Activated CD4-positive, alpha-beta T cell treated with anti-CD3 and anti-CD28 coated beads, Interleukin-2, Interleukin-6, amounts not matched to agents 100 ng/mL and 50 ng/mL, durations not matched to agents 16 hours and 8 hours (primary cell): ENCODE data around the gene DPH3.

Source experiments
- DNase-seq: peaks from one replicate; pipeline ENCODE4 v3.0.0-alpha.2; 2020

DPH3 gene

GRCh38 chr3:16253601-16254000 lies 11.1 kb downstream of the DPH3 start:
- DNase-seq = no peak

GRCh38 chr3:16252988-16253387 lies 11.8 kb downstream of the DPH3 start:
- no peak for DNase-seq

- no peak for DNase-seq
These were observed 12.3 kb downstream of the DPH3 start for GRCh38 chr3:16252243-16252978.

GRCh38 chr3:16251316-16252085 lies 13.2 kb downstream of the DPH3 start:
- DNase-seq = no peak

GRCh38 chr3:16249886-16250285 lies 14.9 kb downstream of the DPH3 start:
- DNase-seq = no peak

GRCh38 chr3:16249336-16249735 lies 15.4 kb downstream of the DPH3 start:
- no peak for DNase-seq

GRCh38 chr3:16248556-16248955 lies 16.2 kb downstream of the DPH3 start:
- DNase-seq = no peak

GRCh38 chr3:16247282-16248061 lies 17.3 kb downstream of the DPH3 start:
- peak; percentile 89 for DNase-seq

- no peak for DNase-seq
These were observed 19.1 kb downstream of the DPH3 start for GRCh38 chr3:16245609-16246008.

- DNase-seq = no peak
These were observed 20.8 kb downstream of the DPH3 start for GRCh38 chr3:16243706-16244490.

- DNase-seq = no peak
These were observed 22.6 kb downstream of the DPH3 start for GRCh38 chr3:16242177-16242576.

- no peak for DNase-seq
These were observed 23.5 kb downstream of the DPH3 start for GRCh38 chr3:16241225-16241624.

- DNase-seq = peak; percentile 41
These were observed 24.3 kb downstream of the DPH3 start for GRCh38 chr3:16240229-16241023.

GRCh38 chr3:16239780-16240179 lies 25.0 kb downstream of the DPH3 start:
- no peak for DNase-seq

GRCh38 chr3:16239086-16239770 lies 25.5 kb downstream of the DPH3 start:
- no peak for DNase-seq

- DNase-seq = no peak
These were observed 27.8 kb downstream of the DPH3 start for GRCh38 chr3:16236856-16237393.

- DNase-seq = no peak
These were observed 28.6 kb downstream of the DPH3 start for GRCh38 chr3:16236030-16236639.

GRCh38 chr3:16234281-16234680 lies 30.5 kb downstream of the DPH3 start:
- DNase-seq = no peak

GRCh38 chr3:16233806-16234205 lies 30.9 kb downstream of the DPH3 start:
- DNase-seq = no peak

GRCh38 chr3:16231983-16232382 lies 32.8 kb downstream of the DPH3 start:
- DNase-seq = no peak

- no peak for DNase-seq
These were observed 35.1 kb downstream of the DPH3 start for GRCh38 chr3:16229681-16230080.
